NCI-H748 (cell line): ENCODE measurements around the gene TCF4.

Source experiments
- DNase-seq: peaks from one replicate; lab custom pipeline; 2025; ENCODE audit not compliant: unreplicated experiment; lab: John Stamatoyannopoulos, UW

Gene TCF4

GRCh38 chr18:55508651-55509050, 79.3 kb downstream of the TCF4 start:
- DNase-seq, result no peak

- DNase-seq, result no peak
Observed at GRCh38 chr18:55506074-55506473, 81.9 kb downstream of the TCF4 start.

DNA sequence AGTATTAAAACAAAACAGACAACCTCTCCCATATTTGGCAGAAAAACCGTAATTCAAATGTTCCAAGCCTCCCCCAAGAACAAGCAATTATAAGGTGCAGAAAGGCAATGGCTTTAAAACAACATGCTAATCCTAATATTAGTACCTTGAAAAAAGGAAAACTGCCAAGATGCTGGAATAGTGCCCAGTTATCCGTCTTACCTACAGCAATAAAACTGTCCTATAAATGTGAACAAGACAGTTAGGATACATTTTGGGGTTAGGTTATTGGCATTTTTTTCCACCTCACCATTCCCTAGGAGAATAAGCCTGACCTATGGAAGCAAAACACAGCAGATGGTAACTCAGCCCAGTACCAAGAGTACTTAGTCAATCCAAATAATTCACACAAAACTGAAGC, 83.2 kb downstream of the TCF4 start:
- DNase-seq, result no peak

GRCh38 chr18:55503167-55503820, 84.7 kb downstream of the TCF4 start:
- no peak for DNase-seq

GRCh38 chr18:55501982-55502710, 85.8 kb downstream of the TCF4 start:
- no peak for DNase-seq

- no peak for DNase-seq
Observed at GRCh38 chr18:55501579-55501978, 86.4 kb downstream of the TCF4 start.

- DNase-seq, result no peak
Observed at GRCh38 chr18:55500316-55501086, 87.5 kb downstream of the TCF4 start.

DNA sequence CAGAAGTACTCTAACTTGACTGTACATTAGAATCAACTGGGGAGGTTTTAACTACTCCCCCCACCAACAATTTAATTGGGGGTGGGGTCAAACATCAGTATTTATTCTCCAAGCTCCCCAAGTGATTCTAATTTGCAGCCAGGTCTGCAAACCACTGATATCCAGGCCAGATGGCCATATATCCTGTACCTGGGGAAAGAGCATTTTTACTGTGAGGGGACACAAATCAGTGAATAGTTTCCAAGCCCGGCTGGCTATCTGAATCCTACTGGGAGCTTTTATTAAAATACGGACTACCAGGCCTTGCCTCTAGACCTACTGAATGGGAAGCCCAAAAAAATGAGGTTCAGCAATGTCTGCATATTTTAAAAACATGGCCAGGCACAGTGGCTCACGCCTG, 88.5 kb downstream of the TCF4 start:
- DNase-seq, result no peak

DNA sequence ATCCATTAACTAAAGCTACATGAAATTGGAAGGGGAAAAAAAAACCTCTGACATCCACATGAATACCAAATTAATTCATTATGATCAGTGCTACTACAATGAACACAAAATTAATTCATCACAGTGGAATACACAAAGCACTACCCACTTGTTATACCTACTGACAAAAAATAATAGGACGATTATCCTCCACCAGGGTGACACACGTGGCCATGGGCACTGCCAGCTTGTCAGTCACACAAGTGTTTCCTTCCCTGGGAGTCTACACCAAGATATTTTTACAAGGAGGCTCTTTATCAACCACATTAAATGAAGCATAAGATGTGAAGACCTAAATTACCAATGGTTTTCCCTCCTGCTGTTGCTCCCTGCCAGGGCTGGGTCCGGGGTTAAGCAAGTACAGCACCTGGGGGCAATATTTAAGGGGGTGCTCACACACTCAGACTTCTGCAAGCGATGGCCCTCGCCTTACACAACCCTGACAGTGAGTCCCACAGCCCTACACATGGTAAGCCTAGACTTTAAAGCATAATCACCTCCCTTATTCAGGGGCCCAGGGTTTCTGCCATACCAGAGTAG, 90.1 kb downstream of the TCF4 start:
- no peak for DNase-seq

GRCh38 chr18:55494899-55495298, 93.1 kb downstream of the TCF4 start:
- DNase-seq, result no peak

DNA sequence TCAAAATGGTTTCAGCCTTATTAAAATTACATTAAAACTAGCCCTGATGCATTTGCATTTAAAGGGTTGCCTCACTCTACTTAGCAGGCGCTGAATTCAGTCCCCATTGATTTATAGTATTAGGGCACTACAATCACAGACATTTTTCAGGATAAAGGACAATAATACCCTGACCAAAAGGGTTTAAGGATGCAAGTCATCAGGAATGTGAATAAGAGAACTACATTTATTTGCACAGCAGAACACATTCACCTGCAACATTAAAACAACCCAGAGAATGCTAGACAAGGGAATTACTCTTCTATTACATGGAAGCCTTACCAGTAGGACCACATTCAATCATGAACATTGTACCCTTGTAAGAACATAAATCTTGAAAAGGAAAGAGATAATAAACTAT, 93.6 kb downstream of the TCF4 start:
- DNase-seq, result no peak

DNA sequence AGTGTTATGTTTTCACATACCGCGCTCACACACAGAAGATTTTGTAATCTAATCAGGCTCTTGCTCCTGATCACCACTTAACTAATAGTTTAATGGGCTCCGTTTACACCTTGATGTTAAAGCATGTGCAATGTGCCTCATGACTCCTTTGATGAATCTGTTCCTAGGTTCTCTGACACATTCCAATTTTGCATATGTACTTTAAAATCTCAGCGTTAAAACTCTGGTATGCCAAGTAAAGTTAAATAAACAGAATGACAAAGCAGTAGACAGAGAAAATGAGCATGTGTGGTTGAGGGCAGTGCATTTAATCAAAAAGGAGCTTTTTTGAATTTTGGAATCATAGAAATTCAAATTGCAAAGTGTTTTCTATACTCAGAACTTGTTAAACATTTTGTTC, 96.4 kb downstream of the TCF4 start:
- no peak for DNase-seq

GRCh38 chr18:55489034-55489986, 98.7 kb downstream of the TCF4 start:
- DNase-seq, result peak; percentile 92

DNA sequence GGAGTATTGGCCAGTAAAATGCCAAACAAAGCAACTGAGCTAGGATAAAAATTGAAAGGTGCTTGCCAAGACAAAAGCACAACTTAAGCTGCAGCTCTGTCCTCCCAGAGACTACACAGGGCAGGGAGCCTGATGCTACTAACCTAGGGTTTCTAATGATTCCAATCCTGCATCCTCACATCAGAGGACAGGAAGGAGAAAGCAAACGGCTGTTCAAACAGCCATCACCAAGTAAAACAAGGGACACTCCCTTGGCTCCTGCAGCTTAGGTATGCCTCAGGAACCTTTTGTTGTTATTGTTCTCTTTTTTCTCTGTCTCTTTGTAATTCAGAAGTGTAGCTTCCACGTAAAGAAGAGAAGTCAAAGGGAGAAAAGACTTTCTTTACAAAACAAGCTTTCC, 99.5 kb downstream of the TCF4 start:
- DNase-seq, result peak; percentile 96

DNA sequence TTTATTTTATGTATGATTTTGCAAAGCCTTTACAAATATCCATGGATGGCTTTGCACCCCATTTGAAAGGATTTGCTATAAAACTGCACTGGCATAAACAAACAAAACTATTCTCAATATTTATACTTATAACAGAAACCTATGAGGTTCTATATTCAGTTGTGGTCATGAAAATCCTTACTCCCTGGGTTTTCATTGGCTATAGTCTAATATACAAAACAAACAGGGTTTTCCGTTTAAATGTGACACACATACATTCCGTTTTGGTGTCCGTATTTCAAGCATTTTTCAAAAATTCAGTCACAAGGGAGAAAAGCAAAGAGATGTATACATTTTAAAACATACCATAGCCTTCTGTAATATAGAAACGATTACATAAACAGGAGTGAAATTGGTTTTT, 100.0 kb downstream of the TCF4 start:
- DNase-seq, result no peak

DNA sequence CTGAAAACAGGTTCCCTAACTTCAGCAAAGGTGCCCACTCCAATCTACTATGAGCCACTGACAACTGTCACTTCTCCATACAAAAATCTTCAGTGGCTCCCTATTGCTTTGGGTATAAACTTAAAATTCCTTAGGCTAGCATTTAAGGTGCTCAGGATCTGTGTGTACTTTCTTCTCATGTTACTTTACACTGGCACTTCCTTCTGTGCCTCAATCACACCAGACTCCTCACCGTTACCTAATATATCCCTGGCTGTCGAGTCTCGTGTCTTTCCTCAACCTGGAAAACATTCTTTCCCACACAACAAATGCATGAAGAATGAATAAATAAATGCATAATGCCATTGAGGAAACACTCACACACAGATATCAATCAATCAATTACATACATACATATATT, 101.1 kb downstream of the TCF4 start:
- DNase-seq, result no peak

- DNase-seq, result no peak
Observed at GRCh38 chr18:55485666-55486065, 102.3 kb downstream of the TCF4 start.

DNA sequence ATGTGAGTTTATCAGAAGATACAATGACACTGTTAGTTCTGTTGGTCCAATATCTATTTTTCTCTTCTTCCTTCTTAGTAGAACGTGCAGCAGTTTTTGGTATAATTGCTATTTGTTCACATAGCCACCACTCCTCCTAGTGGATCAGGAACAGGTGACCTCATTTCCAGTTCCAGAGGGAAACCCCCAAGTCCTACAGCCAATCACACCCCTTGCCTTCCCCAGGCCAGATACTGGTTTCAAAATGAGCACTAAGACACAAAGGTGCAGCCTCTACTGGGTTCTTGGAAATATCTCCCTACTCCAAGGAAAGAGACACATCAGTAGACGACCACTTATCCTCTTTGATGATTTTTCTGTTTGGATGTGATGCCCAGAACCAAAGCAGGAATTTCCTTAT, 103.2 kb downstream of the TCF4 start:
- no peak for DNase-seq

DNA sequence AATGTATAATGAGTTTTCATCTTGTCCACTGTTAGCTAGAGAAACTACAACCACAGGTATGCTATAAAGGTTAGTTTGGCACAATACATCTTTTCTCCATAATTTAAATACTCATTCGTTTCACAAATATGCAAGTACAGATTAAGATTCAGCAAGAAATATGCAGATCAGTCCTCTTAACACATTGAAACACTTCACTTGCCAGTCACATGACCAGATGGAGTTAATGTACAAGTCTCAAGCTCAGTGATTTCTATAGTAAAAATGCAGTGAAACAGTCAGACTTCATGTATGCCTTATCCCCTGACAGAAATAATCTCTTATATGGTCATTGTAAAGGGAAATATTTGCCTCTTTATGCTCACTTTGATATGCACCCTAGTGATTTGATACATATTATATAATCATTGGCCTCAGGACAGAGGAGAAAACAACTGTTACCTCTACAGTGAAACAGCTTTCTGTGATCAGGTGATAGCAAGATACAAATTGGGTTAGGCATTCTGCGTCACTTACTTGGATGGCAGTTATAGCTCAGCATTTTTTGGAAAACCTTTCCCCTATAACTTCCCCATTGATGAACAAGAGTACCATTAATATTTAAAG, 104.6 kb downstream of the TCF4 start:
- DNase-seq, result no peak
